HG02943 (cell line): ENCODE measurements around the gene CFTR.
"Not testable (repeated sequence)": the region's sequence is repeated elsewhere in the genome, so short reads cannot be mapped to it uniquely, and the experiment has no call there.

Experiments used
- ATAC-seq: cut with Tn5 transposase; IDR thresholded peaks from one replicate; pipeline ENCODE4 v1.9.1; 2021; ENCODE audit warnings: mild to moderate bottlenecking, low read depth, moderate library complexity; ENCODE audit not compliant: unreplicated experiment

The CFTR gene

DNA sequence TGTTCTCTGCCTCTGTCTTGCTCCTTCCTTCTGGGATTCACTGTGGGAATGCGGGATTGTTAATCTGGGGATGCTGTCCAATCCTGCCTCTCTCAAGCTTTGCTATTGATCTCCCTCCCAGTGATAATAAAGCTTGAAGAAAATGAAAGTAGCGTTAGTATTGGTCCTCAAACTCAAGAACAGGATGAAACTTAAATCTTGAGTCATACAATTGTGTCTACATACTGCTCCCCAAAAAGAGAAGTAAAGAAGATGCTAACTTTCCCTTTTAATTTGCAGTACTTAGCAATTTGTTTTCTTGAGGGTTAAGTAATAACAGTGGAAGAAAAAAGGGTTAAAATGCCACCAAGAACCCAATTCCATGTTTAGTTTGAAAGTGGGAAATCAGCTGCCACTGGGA is 13.6 kb downstream of the CFTR start:
- ATAC-seq, result no peak

DNA sequence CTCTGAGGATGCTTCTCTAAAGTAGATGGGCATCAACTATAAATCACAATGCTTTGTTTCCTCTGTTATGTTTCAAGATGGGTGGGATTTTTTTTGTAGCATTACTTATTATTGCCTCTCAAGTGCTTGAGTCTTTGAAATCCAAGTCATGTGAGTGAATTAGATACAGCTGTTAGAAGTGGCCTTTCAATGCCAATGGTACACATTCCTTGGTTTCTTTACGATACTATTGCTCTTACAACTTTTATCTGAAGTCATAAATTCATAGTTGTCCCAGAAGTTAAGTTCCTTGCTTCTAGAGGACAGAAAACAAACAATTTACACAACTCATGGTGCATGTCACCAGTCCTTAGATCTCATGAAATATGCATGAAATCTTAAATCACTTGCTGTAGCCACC is 15.5 kb downstream of the CFTR start:
- ATAC-seq, result no peak

GRCh38 chr7:117502331-117502730 is 22.5 kb downstream of the CFTR start:
- ATAC-seq, result no peak

DNA sequence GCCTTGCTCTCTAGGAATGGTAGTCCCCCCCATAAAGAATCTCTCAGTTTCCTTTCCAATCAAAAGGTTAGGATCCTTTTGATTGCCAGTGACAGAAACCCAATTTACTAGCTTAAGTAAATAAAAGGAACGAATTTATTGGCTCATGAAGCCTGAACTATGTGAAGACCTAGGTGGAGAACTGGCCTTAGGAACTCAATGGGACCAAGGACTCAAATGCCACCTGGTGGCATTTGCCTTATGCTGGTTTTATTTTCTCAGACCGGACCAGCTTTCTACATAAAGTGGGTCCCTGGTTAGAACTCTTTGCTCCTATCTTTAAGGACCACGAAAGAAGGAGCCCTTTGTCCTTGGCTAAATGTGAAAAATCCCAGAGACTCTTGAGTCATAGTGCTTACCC is 25.4 kb downstream of the CFTR start:
- ATAC-seq, result no peak

DNA sequence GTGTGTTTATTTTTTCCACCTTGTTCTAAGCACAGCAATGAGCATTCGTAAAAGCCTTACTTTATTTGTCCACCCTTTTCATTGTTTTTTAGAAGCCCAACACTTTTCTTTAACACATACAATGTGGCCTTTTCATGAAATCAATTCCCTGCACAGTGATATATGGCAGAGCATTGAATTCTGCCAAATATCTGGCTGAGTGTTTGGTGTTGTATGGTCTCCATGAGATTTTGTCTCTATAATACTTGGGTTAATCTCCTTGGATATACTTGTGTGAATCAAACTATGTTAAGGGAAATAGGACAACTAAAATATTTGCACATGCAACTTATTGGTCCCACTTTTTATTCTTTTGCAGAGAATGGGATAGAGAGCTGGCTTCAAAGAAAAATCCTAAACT is 28.9 kb downstream of the CFTR start:
- no peak for ATAC-seq

DNA sequence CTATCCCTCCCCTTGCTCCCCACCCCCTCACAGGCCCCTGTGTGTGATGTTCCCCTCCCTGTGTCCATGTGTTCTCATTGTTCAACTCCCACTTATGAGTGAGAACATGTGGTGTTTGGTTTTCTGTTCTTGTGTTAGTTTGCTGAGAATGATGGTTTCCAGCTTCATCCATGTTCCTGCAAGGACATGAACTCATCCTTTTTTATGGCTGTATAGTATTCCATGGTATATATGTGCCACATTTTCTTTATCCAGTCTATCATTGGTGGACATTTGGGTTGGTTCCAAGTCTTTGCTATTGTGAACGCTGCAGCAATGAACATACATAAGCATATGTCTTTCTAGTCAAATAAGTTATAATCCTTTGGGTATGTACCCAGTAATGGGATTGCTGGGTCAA is 37.4 kb downstream of the CFTR start:
- not testable (repeated sequence) for ATAC-seq

- ATAC-seq, result no peak
Observed at GRCh38 chr7:117530390-117530789, 50.6 kb downstream of the CFTR start.

GRCh38 chr7:117531595-117532244 is 51.9 kb downstream of the CFTR start:
- ATAC-seq, result no peak

DNA sequence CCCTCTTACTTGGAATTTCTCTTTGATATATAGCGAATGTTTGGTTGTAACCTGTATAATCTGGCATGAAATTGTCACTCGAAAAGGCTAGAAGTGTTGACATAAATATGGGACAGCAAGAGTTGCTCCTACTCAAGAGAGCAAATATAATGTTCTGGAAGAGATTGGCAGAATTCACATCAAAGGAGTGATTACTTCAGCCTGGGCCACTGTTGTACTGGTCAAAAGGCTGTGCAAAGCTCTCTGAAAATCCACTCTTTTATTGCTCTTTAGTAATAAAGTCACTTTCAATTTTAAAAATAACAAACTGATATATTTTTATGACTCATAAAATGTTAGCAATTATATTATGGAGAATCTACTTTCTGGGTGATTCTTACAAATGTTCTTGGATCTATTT is 58.2 kb downstream of the CFTR start:
- ATAC-seq, result no peak

DNA sequence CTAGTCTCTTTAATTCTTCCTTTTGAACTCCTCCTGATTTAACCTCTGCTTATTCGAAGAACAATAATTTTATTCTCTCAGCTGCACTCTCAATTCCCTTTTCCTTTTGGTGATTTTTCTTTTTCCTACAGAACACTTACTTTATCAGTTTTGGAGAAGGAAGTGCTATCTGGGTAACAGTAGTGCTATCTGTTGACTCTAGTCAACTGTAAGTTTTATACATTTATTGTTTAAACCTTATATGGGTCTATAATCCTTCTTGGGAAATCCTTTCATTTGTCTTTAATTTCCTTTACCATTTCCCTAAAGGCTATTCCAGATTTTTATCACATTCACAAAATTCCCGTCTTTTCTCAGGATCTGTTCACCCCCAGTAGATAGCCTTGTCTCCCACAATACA is 64.2 kb downstream of the CFTR start:
- no peak for ATAC-seq

GRCh38 chr7:117548035-117548434 is 68.2 kb downstream of the CFTR start:
- ATAC-seq, result no peak

DNA sequence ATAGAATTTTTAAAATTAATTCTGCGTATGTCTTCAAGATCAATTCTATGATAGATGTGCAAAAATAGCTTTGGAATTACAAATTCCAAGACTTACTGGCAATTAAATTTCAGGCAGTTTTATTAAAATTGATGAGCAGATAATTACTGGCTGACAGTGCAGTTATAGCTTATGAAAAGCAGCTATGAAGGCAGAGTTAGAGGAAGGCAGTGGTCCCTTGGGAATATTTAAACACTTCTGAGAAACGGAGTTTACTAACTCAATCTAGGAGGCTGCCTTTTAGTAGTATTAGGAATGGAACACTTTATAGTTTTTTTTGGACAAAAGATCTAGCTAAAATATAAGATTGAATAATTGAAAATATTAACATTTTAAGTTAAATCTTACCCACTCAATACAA is 70.8 kb downstream of the CFTR start:
- no peak for ATAC-seq

GRCh38 chr7:117552660-117553059 is 72.8 kb downstream of the CFTR start:
- ATAC-seq, result no peak

- ATAC-seq, result no peak
Observed at GRCh38 chr7:117555260-117555659, 75.4 kb downstream of the CFTR start.

DNA sequence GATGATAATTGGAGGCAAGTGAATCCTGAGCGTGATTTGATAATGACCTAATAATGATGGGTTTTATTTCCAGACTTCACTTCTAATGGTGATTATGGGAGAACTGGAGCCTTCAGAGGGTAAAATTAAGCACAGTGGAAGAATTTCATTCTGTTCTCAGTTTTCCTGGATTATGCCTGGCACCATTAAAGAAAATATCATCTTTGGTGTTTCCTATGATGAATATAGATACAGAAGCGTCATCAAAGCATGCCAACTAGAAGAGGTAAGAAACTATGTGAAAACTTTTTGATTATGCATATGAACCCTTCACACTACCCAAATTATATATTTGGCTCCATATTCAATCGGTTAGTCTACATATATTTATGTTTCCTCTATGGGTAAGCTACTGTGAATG is 79.6 kb downstream of the CFTR start:
- ATAC-seq, result no peak

DNA sequence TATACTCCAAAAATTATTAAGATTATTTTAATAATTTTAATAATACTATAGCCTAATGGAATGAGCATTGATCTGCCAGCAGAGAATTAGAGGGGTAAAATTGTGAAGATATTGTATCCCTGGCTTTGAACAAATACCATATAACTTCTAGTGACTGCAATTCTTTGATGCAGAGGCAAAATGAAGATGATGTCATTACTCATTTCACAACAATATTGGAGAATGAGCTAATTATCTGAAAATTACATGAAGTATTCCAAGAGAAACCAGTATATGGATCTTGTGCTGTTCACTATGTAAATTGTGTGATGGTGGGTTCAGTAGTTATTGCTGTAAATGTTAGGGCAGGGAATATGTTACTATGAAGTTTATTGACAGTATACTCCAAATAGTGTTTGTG is 80.2 kb downstream of the CFTR start:
- no peak for ATAC-seq

DNA sequence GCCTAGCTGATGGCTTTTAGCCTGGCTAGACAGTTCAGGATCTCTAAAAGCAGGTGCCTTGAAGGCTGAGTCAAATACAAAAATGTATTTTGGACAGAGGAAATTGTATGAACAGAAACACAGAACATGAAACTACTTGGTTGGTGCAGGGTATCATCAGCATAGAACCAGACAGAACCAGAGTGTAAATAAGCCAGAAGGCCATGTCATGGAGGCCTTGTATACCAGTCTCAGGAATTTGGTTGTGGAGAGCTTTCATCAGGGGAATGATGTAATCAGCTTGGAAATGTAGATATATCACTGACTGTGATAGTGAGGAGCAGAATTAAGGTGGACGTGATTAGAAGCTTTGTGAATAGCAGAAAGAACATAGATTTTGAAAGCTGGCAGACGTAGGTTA is 82.9 kb downstream of the CFTR start:
- no peak for ATAC-seq

- no peak for ATAC-seq
Observed at GRCh38 chr7:117564080-117564479, 84.3 kb downstream of the CFTR start.

DNA sequence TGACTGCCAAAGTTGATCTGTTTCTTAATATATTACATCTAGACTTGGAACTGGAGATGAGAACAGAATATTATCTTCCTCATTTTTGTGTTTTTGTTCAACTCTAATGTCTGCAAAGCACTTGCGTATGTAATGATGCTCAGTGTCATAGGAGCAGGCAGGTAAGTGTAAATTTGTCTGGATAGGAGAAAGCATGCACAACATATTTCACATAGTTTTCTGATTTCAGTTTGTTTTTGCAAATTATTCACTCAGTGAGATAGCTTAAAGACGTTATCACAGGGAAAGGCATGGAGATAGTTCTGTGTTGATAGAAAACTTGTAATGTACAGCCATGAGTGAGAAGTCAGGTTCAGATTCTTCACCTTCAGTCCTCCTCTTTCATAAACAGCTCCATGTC is 84.8 kb downstream of the CFTR start:
- ATAC-seq, result no peak

DNA sequence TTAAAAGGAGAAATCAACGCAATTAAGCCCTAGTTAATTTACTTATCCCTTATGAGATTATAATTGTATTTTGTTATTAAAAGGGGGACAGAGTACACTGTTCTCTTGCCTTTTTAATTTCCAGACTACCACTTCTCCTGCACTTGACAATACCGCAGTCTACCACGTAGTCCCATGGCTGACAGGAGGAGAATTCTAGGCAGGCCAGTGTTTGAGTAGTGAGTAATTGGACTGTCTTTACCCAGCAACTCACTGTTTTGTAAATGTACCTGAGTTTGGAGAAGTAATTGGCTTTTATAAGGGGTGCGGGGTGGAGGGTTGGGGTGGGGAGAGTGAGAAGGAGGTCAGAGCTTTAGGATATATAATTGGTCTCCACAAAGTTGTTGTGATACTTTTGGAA is 85.4 kb downstream of the CFTR start:
- no peak for ATAC-seq

- ATAC-seq, result no peak
Observed at GRCh38 chr7:117567781-117568180, 88.0 kb downstream of the CFTR start.

- ATAC-seq, result no peak
Observed at GRCh38 chr7:117572856-117573620, 93.2 kb downstream of the CFTR start.
